WTC11 (cell line): Measurements from ENCODE around the gene HLA-DPA1. TPM values are rescaled to one million over a fixed set of nuclear protein-coding genes. Genes with fewer than 3 reads are reported as not detected.

Experiments
- ATAC-seq: fragments of 200-7000 bp; cut with Tn5 transposase; 2 replicates; pipeline ENCODE4 v1.10.0; 2021; ENCODE audit warnings: mild to moderate bottlenecking, moderate library complexity
- CTCF ChIA-PET: fragments of 300-600 bp; sonication (Branson Sonifier 250); formaldehyde crosslinking; loops from one replicate; lab custom pipeline; 2021; ENCODE audit warnings: antibody characterized with exemption; lab: Charles Lee
- POLR2A ChIA-PET: fragments of 350-600 bp; sonication (Branson Sonifier 250); formaldehyde crosslinking; loops from one replicate; lab custom pipeline; 2021; ENCODE audit warnings: antibody characterized with exemption; lab: Charles Lee
- DNase-seq: peaks from one replicate; pipeline ENCODE4 v3.0.0; 2021; ENCODE audit warnings: low spot score
- H3K27ac Mint-ChIP-seq: 2 replicates; pipeline ENCODE4 v1.8.0; 2021; ENCODE audit warnings: mixed read lengths
- H3K27me3 Mint-ChIP-seq: 2 replicates; pipeline ENCODE4 v1.8.0; 2021; ENCODE audit warnings: low read depth, mild to moderate bottlenecking, moderate library complexity, mixed read lengths
- H3K36me3 Mint-ChIP-seq: 2 replicates; pipeline ENCODE4 v1.8.0; 2021; ENCODE audit warnings: mixed read lengths
- H3K4me1 Mint-ChIP-seq: 2 replicates; pipeline ENCODE4 v1.8.0; 2022; ENCODE audit warnings: mixed read lengths
- H3K4me3 Mint-ChIP-seq: 2 replicates; pipeline ENCODE4 v1.8.0; 2021; ENCODE audit warnings: mild to moderate bottlenecking, moderate library complexity, mixed read lengths
- H3K9me3 Mint-ChIP-seq: 2 replicates; pipeline ENCODE4 v1.8.0; 2021; ENCODE audit warnings: mixed read lengths
- ATF1 ChIP-seq: sonication (generic); formaldehyde crosslinking; IDR thresholded peaks from 2 replicates; pipeline ENCODE4 v1.8.1; 2023; ENCODE audit warnings: mild to moderate bottlenecking, moderate library complexity, missing genetic modification reagents
- E2F1 ChIP-seq: sonication (generic); formaldehyde crosslinking; IDR thresholded peaks from 2 replicates; pipeline ENCODE4 v1.8.0; 2022; ENCODE audit warnings: mild to moderate bottlenecking, missing genetic modification reagents
- E2F4 ChIP-seq: sonication (generic); formaldehyde crosslinking; IDR thresholded peaks from 2 replicates; pipeline ENCODE4 v1.8.1; 2022; ENCODE audit warnings: low read depth, mild to moderate bottlenecking, moderate library complexity, missing genetic modification reagents, borderline replicate concordance
- ESRRA ChIP-seq: sonication (generic); formaldehyde crosslinking; IDR thresholded peaks from 2 replicates; pipeline ENCODE4 v1.8.1; 2022; ENCODE audit warnings: mild to moderate bottlenecking, missing genetic modification reagents, borderline replicate concordance
- ETV6 ChIP-seq: sonication (generic); formaldehyde crosslinking; IDR thresholded peaks from 2 replicates; pipeline ENCODE4 v1.8.1; 2022; ENCODE audit warnings: mild to moderate bottlenecking, missing genetic modification reagents
- FOXP1 ChIP-seq: sonication (generic); formaldehyde crosslinking; IDR thresholded peaks from 2 replicates; pipeline ENCODE4 v1.8.0; 2022; ENCODE audit warnings: missing genetic modification reagents, mild to moderate bottlenecking, moderate library complexity, borderline replicate concordance
- GABPB1 ChIP-seq: sonication (generic); formaldehyde crosslinking; IDR thresholded peaks from 2 replicates; pipeline ENCODE4 v1.8.1; 2023; ENCODE audit warnings: mild to moderate bottlenecking, missing genetic modification reagents
- GRHL2 ChIP-seq: fragments of 250-450 bp; sonication (Bioruptor Pico); IDR thresholded peaks from 2 replicates; pipeline ENCODE4 v1.8.0; 2022; ENCODE audit warnings: mild to moderate bottlenecking, moderate library complexity; ENCODE audit not compliant: insufficient replicate concordance, severe bottlenecking
- MYBL2 ChIP-seq: sonication (generic); formaldehyde crosslinking; IDR thresholded peaks from 2 replicates; pipeline ENCODE4 v1.8.1; 2023; ENCODE audit warnings: mild to moderate bottlenecking, moderate library complexity, missing genetic modification reagents
- SMAD3 ChIP-seq: sonication (generic); formaldehyde crosslinking; IDR thresholded peaks from 2 replicates; pipeline ENCODE4 v1.8.0; 2022; ENCODE audit warnings: missing genetic modification reagents, mild to moderate bottlenecking, borderline replicate concordance
- SMAD4 ChIP-seq: sonication (generic); formaldehyde crosslinking; IDR thresholded peaks from 2 replicates; pipeline ENCODE4 v1.8.0; 2022; ENCODE audit warnings: mild to moderate bottlenecking, missing genetic modification reagents
- TCF7 ChIP-seq: sonication (generic); formaldehyde crosslinking; IDR thresholded peaks from 2 replicates; pipeline ENCODE4 v1.8.0; 2022; ENCODE audit warnings: mild to moderate bottlenecking, low read depth, missing genetic modification reagents, moderate library complexity
- TEAD4 ChIP-seq: sonication (generic); formaldehyde crosslinking; IDR thresholded peaks from 2 replicates; pipeline ENCODE4 v1.8.0; 2022; ENCODE audit warnings: mild to moderate bottlenecking, missing genetic modification reagents
- USF2 ChIP-seq: sonication (generic); formaldehyde crosslinking; IDR thresholded peaks from 2 replicates; pipeline ENCODE4 v1.8.1; 2023; ENCODE audit warnings: mild to moderate bottlenecking, missing genetic modification reagents, moderate library complexity
- ZBTB21 ChIP-seq: sonication (generic); formaldehyde crosslinking; IDR thresholded peaks from 2 replicates; pipeline ENCODE4 v1.8.1; 2023; ENCODE audit warnings: mild to moderate bottlenecking, missing genetic modification reagents, borderline replicate concordance
- ZNF138 ChIP-seq: sonication (generic); formaldehyde crosslinking; conservative IDR thresholded peaks from 2 replicates; pipeline ENCODE4 v1.8.1; 2022; ENCODE audit warnings: mild to moderate bottlenecking, moderate library complexity, missing genetic modification reagents
- ZNF219 ChIP-seq: sonication (generic); formaldehyde crosslinking; IDR thresholded peaks from 2 replicates; pipeline ENCODE4 v1.8.0; 2023; ENCODE audit warnings: missing genetic modification reagents, mild to moderate bottlenecking, borderline replicate concordance
- ZNF232 ChIP-seq: sonication (generic); formaldehyde crosslinking; IDR thresholded peaks from 2 replicates; pipeline ENCODE4 v1.8.0; 2022; ENCODE audit warnings: mild to moderate bottlenecking, missing genetic modification reagents
- ZNF317 ChIP-seq: sonication (generic); formaldehyde crosslinking; IDR thresholded peaks from 2 replicates; pipeline ENCODE4 v1.8.1; 2023; ENCODE audit warnings: low read depth, mild to moderate bottlenecking, moderate library complexity, missing genetic modification reagents, borderline replicate concordance
- ZNF423 ChIP-seq: fragments of 250-450 bp; sonication (Bioruptor Pico); IDR thresholded peaks from 2 replicates; pipeline ENCODE4 v2.1.2; 2022; ENCODE audit warnings: mild to moderate bottlenecking, moderate library complexity
- ZNF512 ChIP-seq: sonication (generic); formaldehyde crosslinking; IDR thresholded peaks from 2 replicates; pipeline ENCODE4 v1.8.1; 2022; ENCODE audit warnings: missing genetic modification reagents, borderline replicate concordance
- ZNF671 ChIP-seq: fragments of 250-450 bp; sonication (Bioruptor Pico); IDR thresholded peaks from 2 replicates; pipeline ENCODE4 v1.8.0; 2021; ENCODE audit warnings: mild to moderate bottlenecking
- total RNA-seq: library from RNA; stranded (reverse); gene quantifications from 3 replicates; pipeline ENCODE4 v1.2.3, GENCODE V29; 2021
- TF ChIP-seq, protein P1 (sequence below): fragments of 250-450 bp; sonication (Bioruptor Pico); IDR thresholded peaks from 2 replicates; pipeline ENCODE4 v1.9.0; 2021; ENCODE audit warnings: mild to moderate bottlenecking

Gene HLA-DPA1
- total RNA-seq, 1 experiment from 2014 or later, result 4.9 TPM

GRCh38 chr6:33066917-33067521 lies 6.4 kb downstream of the HLA-DPA1 start (continued):
- TF ChIP-seq GABPB1 (CRISPR knock-in tag) (no peak), SMAD4 (CRISPR knock-in tag) (no peak), TCF7 (CRISPR knock-in tag) (no peak), ATF1 (CRISPR knock-in tag) (no peak), ZNF512 (CRISPR knock-in tag) (no peak), GRHL2 (CRISPR knock-in tag) (no peak)

- Mint-ChIP-seq H3K4me3 (no peak overlapping the region), H3K27ac (no peak overlapping the region), H3K36me3 (peaks cover 11% of the 10 kb centered on the region), H3K27me3 (peaks cover 2% of the 10 kb centered on the region; the same call in 1 of the 2 replicates), H3K9me3 (peaks cover 21% of the 10 kb centered on the region), H3K4me1 (no peaks in the 10 kb centered on the region)
- DNase-seq (no peak), ATAC-seq (no peak)
- TF ChIP-seq FOXP1 (CRISPR knock-in tag) (no peak), ZNF232 (CRISPR knock-in tag) (no peak), ESRRA (CRISPR knock-in tag) (no peak), USF2 (no peak), ZNF317 (CRISPR knock-in tag) (no peak), ZNF671 (CRISPR knock-in tag) (no peak), ZNF423 (no peak), E2F4 (no peak), ZBTB21 (no peak), ZNF138 (CRISPR knock-in tag) (no peak), ZNF219 (CRISPR knock-in tag) (no peak), TEAD4 (CRISPR knock-in tag) (no peak), E2F1 (CRISPR knock-in tag) (no peak), SMAD3 (CRISPR knock-in tag) (no peak), ETV6 (CRISPR knock-in tag) (no peak), MYBL2 (no peak)
- TF ChIP-seq, protein P1, sequence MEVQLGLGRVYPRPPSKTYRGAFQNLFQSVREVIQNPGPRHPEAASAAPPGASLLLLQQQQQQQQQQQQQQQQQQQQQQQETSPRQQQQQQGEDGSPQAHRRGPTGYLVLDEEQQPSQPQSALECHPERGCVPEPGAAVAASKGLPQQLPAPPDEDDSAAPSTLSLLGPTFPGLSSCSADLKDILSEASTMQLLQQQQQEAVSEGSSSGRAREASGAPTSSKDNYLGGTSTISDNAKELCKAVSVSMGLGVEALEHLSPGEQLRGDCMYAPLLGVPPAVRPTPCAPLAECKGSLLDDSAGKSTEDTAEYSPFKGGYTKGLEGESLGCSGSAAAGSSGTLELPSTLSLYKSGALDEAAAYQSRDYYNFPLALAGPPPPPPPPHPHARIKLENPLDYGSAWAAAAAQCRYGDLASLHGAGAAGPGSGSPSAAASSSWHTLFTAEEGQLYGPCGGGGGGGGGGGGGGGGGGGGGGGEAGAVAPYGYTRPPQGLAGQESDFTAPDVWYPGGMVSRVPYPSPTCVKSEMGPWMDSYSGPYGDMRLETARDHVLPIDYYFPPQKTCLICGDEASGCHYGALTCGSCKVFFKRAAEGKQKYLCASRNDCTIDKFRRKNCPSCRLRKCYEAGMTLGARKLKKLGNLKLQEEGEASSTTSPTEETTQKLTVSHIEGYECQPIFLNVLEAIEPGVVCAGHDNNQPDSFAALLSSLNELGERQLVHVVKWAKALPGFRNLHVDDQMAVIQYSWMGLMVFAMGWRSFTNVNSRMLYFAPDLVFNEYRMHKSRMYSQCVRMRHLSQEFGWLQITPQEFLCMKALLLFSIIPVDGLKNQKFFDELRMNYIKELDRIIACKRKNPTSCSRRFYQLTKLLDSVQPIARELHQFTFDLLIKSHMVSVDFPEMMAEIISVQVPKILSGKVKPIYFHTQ, result no peak
- POLR2A ChIA-PET, result interaction anchor here (0.5 kb wide), 1 partner anchor 72 kb away, joined by 3 read pairs; no protein-coding TSS in a partner anchor
- CTCF ChIA-PET, result interaction anchor here (1.1 kb wide), 1 partner anchor 16 kb away, joined by 3 read pairs; no protein-coding TSS in a partner anchor
Measured at GRCh38 chr6:33065312-33065711, 8.1 kb downstream of the HLA-DPA1 start.
